Measurements from ENCODE around the gene MKNK2. TPM values are rescaled to one million over a fixed set of nuclear protein-coding genes. Genes with fewer than 3 reads are reported as not detected.

MKNK2 gene
- total RNA-seq, 1 experiment from 2014 or later, result 34.5 TPM

- no peaks in the 10 kb centered on the region for H3K4me1 ChIP-seq
- no peak overlapping the region for H3K27ac ChIP-seq
- no peaks in the 10 kb centered on the region for H3K36me3 ChIP-seq
- no peak overlapping the region for H3K4me3 ChIP-seq
- DNase-seq, result no peak
- H3K27me3 ChIP-seq, result no peaks in the 10 kb centered on the region
- H3K9me3 ChIP-seq (replicated peaks), result no peaks in the 10 kb centered on the region
These were observed 32.3 kb downstream of the MKNK2 start for GRCh38 chr19:2018752-2019151.

- Histone ChIP-seq H3K9me3 (replicated peaks) (no peaks in the 10 kb centered on the region), H3K27me3 (no peaks in the 10 kb centered on the region), H3K27ac (no peak overlapping the region), H3K4me3 (peak overlapping the region; percentile 45), H3K4me1 (no peaks in the 10 kb centered on the region), H3K36me3 (no peaks in the 10 kb centered on the region)
- peak; percentile 81 to 84 for DNase-seq
These were observed 34.8 kb downstream of the MKNK2 start for GRCh38 chr19:2016041-2016807.

GRCh38 chr19:2015608-2015950 is 35.5 kb downstream of the MKNK2 start, which contains the start of gene BTBD2:
Gene BTBD2 (minus strand): TSS chr19:2015714. CDS start chr19:2015703, 11 bp downstream.
- Histone ChIP-seq H3K4me1 (no peaks in the 10 kb centered on the region), H3K27me3 (no peaks in the 10 kb centered on the region), H3K4me3 (peak within 1 kb of the TSS; percentile 57), H3K27ac (no peak within 1 kb of the TSS), H3K9me3 (replicated peaks) (no peaks in the 10 kb centered on the region), H3K36me3 (no peaks in the 10 kb centered on the region)
- peak; percentile 60 to 70 for DNase-seq

GRCh38 chr19:2014731-2015607 is 36.1 kb downstream of the MKNK2 start:
- Histone ChIP-seq H3K27ac (no peak overlapping the region), H3K27me3 (no peaks in the 10 kb centered on the region), H3K4me3 (peak overlapping the region; percentile 57), H3K4me1 (no peaks in the 10 kb centered on the region), H3K9me3 (replicated peaks) (no peaks in the 10 kb centered on the region), H3K36me3 (no peaks in the 10 kb centered on the region)
- peak; percentile 29 to 36 for DNase-seq

DNA sequence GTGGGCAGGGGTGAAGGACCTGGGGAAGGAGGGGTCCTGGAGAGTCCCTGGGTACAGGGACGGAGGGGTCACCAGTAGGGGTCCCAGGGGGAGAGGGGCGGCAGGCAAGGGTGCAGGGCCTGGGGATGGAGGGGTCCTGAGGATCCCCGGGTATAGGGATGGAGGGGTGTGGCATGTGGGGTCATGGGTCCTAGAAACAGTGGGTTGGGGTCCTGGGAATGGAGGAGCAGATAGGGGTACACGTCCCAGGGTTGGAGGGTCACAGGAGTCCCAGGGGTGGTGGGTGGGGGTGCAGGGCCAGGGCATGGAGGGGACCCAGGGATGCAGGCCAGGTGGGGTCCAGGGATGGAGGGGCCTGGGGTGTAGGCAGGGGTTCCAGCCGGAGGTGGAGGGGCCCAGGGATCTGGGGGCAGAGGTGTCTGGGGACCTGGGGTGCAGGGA is 36.9 kb downstream of the MKNK2 start:
- no peaks in the 10 kb centered on the region for H3K27me3 ChIP-seq
- no peak overlapping the region for H3K27ac ChIP-seq
- no peak for DNase-seq
- no peaks in the 10 kb centered on the region for H3K36me3 ChIP-seq
- no peak overlapping the region for H3K4me3 ChIP-seq
- H3K4me1 ChIP-seq, result no peaks in the 10 kb centered on the region
- H3K9me3 ChIP-seq (replicated peaks), result no peaks in the 10 kb centered on the region

GRCh38 chr19:2013683-2013961 is 37.4 kb downstream of the MKNK2 start:
- Histone ChIP-seq H3K36me3 (no peaks in the 10 kb centered on the region), H3K9me3 (replicated peaks) (no peaks in the 10 kb centered on the region), H3K27me3 (no peaks in the 10 kb centered on the region), H3K27ac (no peak overlapping the region), H3K4me1 (no peaks in the 10 kb centered on the region), H3K4me3 (no peak overlapping the region)
- no peak for DNase-seq

GRCh38 chr19:2012941-2013682 is 37.9 kb downstream of the MKNK2 start:
- Histone ChIP-seq H3K4me1 (no peaks in the 10 kb centered on the region), H3K27ac (no peak overlapping the region), H3K27me3 (no peaks in the 10 kb centered on the region), H3K4me3 (no peak overlapping the region), H3K9me3 (replicated peaks) (no peaks in the 10 kb centered on the region), H3K36me3 (no peaks in the 10 kb centered on the region)
- no peak for DNase-seq

GRCh38 chr19:2011169-2011568 is 39.9 kb downstream of the MKNK2 start:
- no peaks in the 10 kb centered on the region for H3K9me3 ChIP-seq (replicated peaks)
- H3K27ac ChIP-seq, result no peak overlapping the region
- H3K27me3 ChIP-seq, result no peaks in the 10 kb centered on the region
- H3K4me3 ChIP-seq, result no peak overlapping the region
- DNase-seq, result no peak
- H3K4me1 ChIP-seq, result no peaks in the 10 kb centered on the region
- H3K36me3 ChIP-seq, result no peaks in the 10 kb centered on the region

DNA sequence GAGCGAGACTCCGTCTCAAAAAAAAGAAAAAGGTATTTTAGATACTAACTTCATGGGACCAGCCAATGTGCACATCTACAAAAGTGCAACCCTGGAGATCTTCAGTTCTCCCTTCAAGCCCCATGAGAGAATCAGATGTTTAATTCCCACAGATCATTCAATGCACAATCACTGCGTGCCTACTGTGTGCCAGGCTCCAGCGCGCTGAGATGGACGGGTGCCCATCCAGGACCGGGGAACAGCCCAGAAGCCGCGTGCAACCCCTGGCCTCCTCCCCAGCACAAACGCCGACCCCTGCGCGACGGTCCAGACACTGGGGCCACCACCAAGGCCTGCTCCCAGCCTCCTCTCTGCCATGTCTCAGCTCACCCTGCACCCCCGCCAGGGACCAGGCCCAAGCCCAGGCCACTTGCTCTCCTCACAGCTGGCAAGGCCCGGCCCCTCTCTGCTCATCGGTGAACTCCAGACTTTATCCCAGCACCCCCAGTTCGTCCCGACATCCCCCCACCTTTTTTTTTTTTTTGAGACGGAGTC is 40.8 kb downstream of the MKNK2 start:
- Histone ChIP-seq H3K36me3 (no peaks in the 10 kb centered on the region), H3K27ac (no peak overlapping the region), H3K9me3 (replicated peaks) (no peaks in the 10 kb centered on the region), H3K27me3 (no peaks in the 10 kb centered on the region), H3K4me1 (no peaks in the 10 kb centered on the region), H3K4me3 (no peak overlapping the region)
- DNase-seq, result no peak

DNA sequence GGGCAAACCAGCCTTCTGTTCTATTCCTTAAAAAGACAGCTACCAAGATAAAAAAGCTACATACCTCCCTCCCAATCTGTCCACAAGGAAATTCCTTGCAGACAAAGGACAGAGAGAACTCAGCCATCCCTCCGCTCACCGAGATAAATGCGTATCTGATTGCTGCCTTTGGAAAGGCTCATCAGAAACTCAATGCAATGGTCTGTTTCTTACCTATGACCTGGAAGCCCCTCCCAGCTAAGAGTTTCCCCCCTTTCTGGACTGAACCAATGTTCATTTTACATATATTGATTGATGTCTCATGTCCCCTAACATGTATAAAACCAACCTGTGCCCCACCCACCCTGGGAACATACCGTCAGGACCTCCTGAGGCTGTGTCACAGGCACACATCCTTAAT is 47.2 kb downstream of the MKNK2 start:
- no peak for DNase-seq
- Histone ChIP-seq H3K27ac (no peak overlapping the region), H3K27me3 (no peaks in the 10 kb centered on the region), H3K4me3 (no peak overlapping the region), H3K9me3 (replicated peaks) (no peaks in the 10 kb centered on the region), H3K36me3 (no peaks in the 10 kb centered on the region), H3K4me1 (no peaks in the 10 kb centered on the region)

- H3K4me1 ChIP-seq, result no peaks in the 10 kb centered on the region
- H3K4me3 ChIP-seq, result no peak overlapping the region
- H3K27ac ChIP-seq, result no peak overlapping the region
- H3K36me3 ChIP-seq, result no peaks in the 10 kb centered on the region
- no peak for DNase-seq
- H3K9me3 ChIP-seq (replicated peaks), result 0 out of 2 replicates have a peak, but pooled peaks cover 2% of the 10 kb centered on the region
- no peaks in the 10 kb centered on the region for H3K27me3 ChIP-seq
These were observed 51.1 kb downstream of the MKNK2 start for GRCh38 chr19:1999856-2000515.

DNA sequence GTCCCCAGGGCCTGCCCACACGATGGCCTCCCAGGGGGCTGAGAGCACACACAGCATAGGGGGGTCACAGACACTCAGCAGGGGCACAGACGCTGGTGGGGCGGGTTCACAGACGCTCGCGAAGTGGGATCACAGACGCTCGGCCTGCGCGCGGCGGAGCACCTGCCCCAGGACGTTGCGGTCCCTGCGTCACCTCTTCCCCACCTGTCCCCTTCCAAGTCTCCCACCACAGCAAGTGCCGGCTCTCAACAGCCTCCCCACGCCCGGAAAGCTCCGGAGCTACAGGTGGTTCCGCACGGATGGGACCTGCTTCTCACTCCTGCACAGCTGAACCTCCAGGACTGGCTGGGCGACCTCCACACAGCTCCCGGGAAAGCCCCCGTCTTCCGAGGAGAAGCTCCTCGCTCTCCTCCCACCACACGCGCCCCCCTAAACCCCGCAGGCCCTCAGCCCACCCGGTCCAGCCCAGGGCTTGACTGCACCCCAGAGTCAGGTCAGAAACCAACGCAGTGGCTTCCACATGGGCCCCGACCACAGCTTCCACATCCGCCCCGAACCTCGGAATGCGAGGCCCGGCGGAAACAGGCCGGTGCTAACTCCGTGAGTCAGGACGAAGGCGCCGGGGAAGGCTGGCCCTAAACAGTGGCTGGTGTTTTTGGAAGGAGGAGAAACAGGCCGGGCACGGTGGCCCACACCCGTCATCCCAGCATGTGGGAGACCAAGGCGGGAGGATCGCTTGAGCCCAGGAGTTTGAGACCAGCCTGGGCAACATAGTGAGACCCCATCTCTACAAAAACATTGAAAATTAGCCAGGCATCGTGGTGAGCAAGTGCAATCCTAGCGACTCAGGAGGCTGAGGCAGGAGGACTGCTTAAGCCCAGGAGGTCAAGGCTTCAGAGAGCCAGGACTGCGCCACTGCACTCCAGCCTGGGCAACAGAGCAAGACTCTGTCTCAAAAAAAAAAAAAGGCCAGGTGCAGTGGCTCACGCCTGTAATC is 52.0 kb downstream of the MKNK2 start:
- no peaks in the 10 kb centered on the region for H3K36me3 ChIP-seq
- H3K4me3 ChIP-seq, result no peak overlapping the region
- 0 out of 2 replicates have a peak, but pooled peaks cover 2% of the 10 kb centered on the region for H3K9me3 ChIP-seq (replicated peaks)
- no peak for DNase-seq
- H3K4me1 ChIP-seq, result no peaks in the 10 kb centered on the region
- no peaks in the 10 kb centered on the region for H3K27me3 ChIP-seq
- H3K27ac ChIP-seq, result no peak overlapping the region
